ENCODE data around the gene NOL4L.

NOL4L gene

DNA sequence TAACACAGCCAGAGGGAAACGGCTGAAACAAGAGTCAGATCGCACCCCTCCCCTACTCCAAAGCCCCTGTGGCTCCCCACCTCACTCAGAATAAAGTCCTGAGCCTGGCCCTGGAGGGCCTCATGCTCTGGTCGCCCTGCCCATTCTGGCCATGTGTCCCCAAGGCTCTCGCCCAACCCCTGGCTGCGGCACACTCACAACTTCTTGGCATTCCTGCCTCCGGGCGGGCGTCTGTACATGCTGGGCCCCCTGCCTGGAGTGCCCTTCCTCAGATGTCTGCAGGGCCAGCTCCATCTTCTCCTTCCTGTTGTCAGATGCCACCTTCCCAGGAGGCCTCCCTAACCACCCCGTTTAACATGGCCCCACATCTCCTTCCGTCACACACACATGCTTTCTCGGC, 17.1 kb upstream of the NOL4L start:
- H3K9ac ChIP-seq (ENCODE audit: low read length), result no peak overlapping the region
- peaks cover 9% of the 10 kb centered on the region for H3K4me1 ChIP-seq (ENCODE audit: insufficient read depth, low read length, severe bottlenecking)
- H3K79me2 ChIP-seq (ENCODE audit: insufficient read depth, low read length), result no peaks in the 10 kb centered on the region
- no peaks in the 10 kb centered on the region for H3K36me3 ChIP-seq (ENCODE audit: insufficient read depth, low read length)
- H3F3A ChIP-seq (ENCODE audit: insufficient read depth, low read length), result no peaks in the 10 kb centered on the region
- H3K4me3 ChIP-seq (ENCODE audit: low read depth, low read length, poor library complexity, severe bottlenecking), result no peak overlapping the region
- no peak overlapping the region for H2AFZ ChIP-seq (ENCODE audit: low read length)
- H3K27ac ChIP-seq (ENCODE audit: low read depth, low read length, poor library complexity, severe bottlenecking), result no peak overlapping the region
- H3K27me3 ChIP-seq (ENCODE audit: insufficient read depth, low read length), result no peaks in the 10 kb centered on the region
- no peaks in the 10 kb centered on the region for H3K9me3 ChIP-seq (ENCODE audit: low read length)
- no peak overlapping the region for H3K4me2 ChIP-seq (ENCODE audit: low read length)
- no peaks in the 10 kb centered on the region for H4K20me1 ChIP-seq (ENCODE audit: insufficient read depth, low read length)
- H3K9me2 ChIP-seq (ENCODE audit: low read depth, low read length), result no peaks in the 10 kb centered on the region
- TF ChIP-seq, protein P1, sequence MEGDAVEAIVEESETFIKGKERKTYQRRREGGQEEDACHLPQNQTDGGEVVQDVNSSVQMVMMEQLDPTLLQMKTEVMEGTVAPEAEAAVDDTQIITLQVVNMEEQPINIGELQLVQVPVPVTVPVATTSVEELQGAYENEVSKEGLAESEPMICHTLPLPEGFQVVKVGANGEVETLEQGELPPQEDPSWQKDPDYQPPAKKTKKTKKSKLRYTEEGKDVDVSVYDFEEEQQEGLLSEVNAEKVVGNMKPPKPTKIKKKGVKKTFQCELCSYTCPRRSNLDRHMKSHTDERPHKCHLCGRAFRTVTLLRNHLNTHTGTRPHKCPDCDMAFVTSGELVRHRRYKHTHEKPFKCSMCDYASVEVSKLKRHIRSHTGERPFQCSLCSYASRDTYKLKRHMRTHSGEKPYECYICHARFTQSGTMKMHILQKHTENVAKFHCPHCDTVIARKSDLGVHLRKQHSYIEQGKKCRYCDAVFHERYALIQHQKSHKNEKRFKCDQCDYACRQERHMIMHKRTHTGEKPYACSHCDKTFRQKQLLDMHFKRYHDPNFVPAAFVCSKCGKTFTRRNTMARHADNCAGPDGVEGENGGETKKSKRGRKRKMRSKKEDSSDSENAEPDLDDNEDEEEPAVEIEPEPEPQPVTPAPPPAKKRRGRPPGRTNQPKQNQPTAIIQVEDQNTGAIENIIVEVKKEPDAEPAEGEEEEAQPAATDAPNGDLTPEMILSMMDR (IDR thresholded peaks at IDR 0.05; ENCODE audit: low read length), result no peak
- no peak for TF ChIP-seq EZH2 (IDR thresholded peaks at IDR 0.05; ENCODE audit: borderline replicate concordance, low read length)

DNA sequence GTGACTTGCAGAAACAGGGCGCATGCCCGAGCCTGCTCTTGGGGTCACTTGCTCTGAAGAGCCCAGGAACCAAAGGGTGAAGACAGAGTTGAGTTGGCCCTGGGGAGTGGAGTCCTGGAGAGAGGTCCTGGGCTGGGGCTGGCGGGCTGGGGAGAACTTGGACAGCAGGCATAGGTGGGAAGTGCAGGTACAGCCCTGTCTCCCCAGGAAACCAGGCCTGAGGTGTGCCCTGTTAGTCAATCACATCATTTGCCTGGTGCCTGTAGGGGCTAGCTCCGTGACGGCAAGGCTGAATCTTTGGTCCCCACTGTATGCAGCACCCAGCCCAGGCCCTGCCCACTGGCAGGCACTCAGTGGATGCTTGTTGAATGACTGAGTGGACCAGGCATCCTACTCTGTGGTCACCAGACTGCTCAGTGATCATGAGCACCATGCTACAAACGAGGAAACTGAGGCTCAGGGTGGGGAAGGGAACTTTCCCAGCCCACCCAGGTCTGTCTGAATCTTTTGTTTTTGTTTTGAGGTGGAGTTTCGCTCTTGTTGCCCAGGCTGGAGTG, 15.6 kb upstream of the NOL4L start:
- no peaks in the 10 kb centered on the region for H3K9me2 ChIP-seq (ENCODE audit: low read depth, low read length)
- no peaks in the 10 kb centered on the region for H3F3A ChIP-seq (ENCODE audit: insufficient read depth, low read length)
- H3K27ac ChIP-seq (ENCODE audit: low read depth, low read length, poor library complexity, severe bottlenecking), result no peak overlapping the region
- H3K4me1 ChIP-seq (ENCODE audit: insufficient read depth, low read length, severe bottlenecking), result peaks cover 9% of the 10 kb centered on the region
- H3K27me3 ChIP-seq (ENCODE audit: insufficient read depth, low read length), result peaks cover under 1% of the 10 kb centered on the region; the same call in 1 of the 2 replicates
- TF ChIP-seq EZH2 (IDR thresholded peaks at IDR 0.05; ENCODE audit: borderline replicate concordance, low read length), result no peak
- TF ChIP-seq, protein P1 (IDR thresholded peaks at IDR 0.05; ENCODE audit: low read length), result no peak
- H3K36me3 ChIP-seq (ENCODE audit: insufficient read depth, low read length), result no peaks in the 10 kb centered on the region
- no peak overlapping the region for H3K4me2 ChIP-seq (ENCODE audit: low read length)
- H3K79me2 ChIP-seq (ENCODE audit: insufficient read depth, low read length), result no peaks in the 10 kb centered on the region
- H3K9ac ChIP-seq (ENCODE audit: low read length), result no peak overlapping the region
- H4K20me1 ChIP-seq (ENCODE audit: insufficient read depth, low read length), result no peaks in the 10 kb centered on the region
- H2AFZ ChIP-seq (ENCODE audit: low read length), result no peak overlapping the region
- no peaks in the 10 kb centered on the region for H3K9me3 ChIP-seq (ENCODE audit: low read length)
- H3K4me3 ChIP-seq (ENCODE audit: low read depth, low read length, poor library complexity, severe bottlenecking), result no peak overlapping the region

DNA sequence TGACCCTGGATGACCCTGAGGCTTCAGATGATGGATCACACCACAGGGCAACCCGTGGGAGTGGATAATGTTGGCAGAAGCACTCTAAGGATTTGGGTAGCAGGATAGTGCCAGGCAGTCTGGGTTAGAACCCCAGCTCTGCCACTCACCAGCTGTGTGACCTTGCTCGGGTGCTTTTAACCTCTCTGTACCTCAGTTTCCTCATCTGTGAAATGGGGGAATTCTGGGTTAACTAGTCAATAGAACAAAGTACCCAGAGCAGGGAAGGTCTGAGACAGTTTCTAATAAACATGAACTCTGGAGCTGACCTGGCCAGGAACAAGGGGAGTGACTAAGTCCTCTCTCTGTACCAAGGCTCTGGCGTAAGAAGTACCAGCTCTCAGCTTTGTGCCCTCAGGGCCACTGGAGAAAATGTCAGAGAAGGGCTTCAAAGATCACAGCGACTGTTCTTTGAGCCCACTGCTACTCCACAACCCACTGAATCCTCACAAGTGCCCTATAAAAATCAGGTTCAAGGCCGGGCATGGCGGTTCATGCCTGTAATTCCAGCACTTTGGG, 14.7 kb upstream of the NOL4L start:
- peaks cover 9% of the 10 kb centered on the region for H3K4me1 ChIP-seq (ENCODE audit: insufficient read depth, low read length, severe bottlenecking)
- H3K9me2 ChIP-seq (ENCODE audit: low read depth, low read length), result no peaks in the 10 kb centered on the region
- H3K36me3 ChIP-seq (ENCODE audit: insufficient read depth, low read length), result no peaks in the 10 kb centered on the region
- H3K79me2 ChIP-seq (ENCODE audit: insufficient read depth, low read length), result no peaks in the 10 kb centered on the region
- no peak overlapping the region for H2AFZ ChIP-seq (ENCODE audit: low read length)
- H3K4me2 ChIP-seq (ENCODE audit: low read length), result no peak overlapping the region
- no peak overlapping the region for H3K27ac ChIP-seq (ENCODE audit: low read depth, low read length, poor library complexity, severe bottlenecking)
- no peak overlapping the region for H3K4me3 ChIP-seq (ENCODE audit: low read depth, low read length, poor library complexity, severe bottlenecking)
- H4K20me1 ChIP-seq (ENCODE audit: insufficient read depth, low read length), result no peaks in the 10 kb centered on the region
- H3K9me3 ChIP-seq (ENCODE audit: low read length), result no peaks in the 10 kb centered on the region
- TF ChIP-seq, protein P1 (IDR thresholded peaks at IDR 0.05; ENCODE audit: low read length), result no peak
- no peak for TF ChIP-seq EZH2 (IDR thresholded peaks at IDR 0.05; ENCODE audit: borderline replicate concordance, low read length)
- H3K9ac ChIP-seq (ENCODE audit: low read length), result no peak overlapping the region
- no peaks in the 10 kb centered on the region for H3F3A ChIP-seq (ENCODE audit: insufficient read depth, low read length)
- H3K27me3 ChIP-seq (ENCODE audit: insufficient read depth, low read length), result peaks cover 5% of the 10 kb centered on the region; the same call in 1 of the 2 replicates
